SH-SY5Y (cell line): ENCODE measurements around the gene MTG2.

Experiments
- GATA2 ChIP-seq: IDR thresholded peaks from 2 replicates; pipeline ENCODE4 v1.6.1; 2011; ENCODE audit warnings: mild to moderate bottlenecking, low read depth, low read length
- GATA3 ChIP-seq: IDR thresholded peaks from 2 replicates; pipeline ENCODE4 v1.6.1; 2011; ENCODE audit warnings: low read depth, mild to moderate bottlenecking, low read length, moderate library complexity

- TF ChIP-seq GATA2 (no peak), GATA3 (no peak)
Observed at GRCh38 chr20:62164879-62165761, 17.7 kb upstream of the MTG2 start.
